HG03060 (cell line): ENCODE data around the gene MYH9.
A peak's percentile ranks its signal among the peaks of the same experiment; 100 is the strongest.
"Not testable (repeated sequence)": the region's sequence is repeated elsewhere in the genome, so short reads cannot be mapped to it uniquely, and the experiment has no call there.

ENCODE experiments used
- ATAC-seq: cut with Tn5 transposase; IDR thresholded peaks from one replicate; pipeline ENCODE4 v1.9.1; 2021; ENCODE audit warnings: low read depth, moderate number of reproducible peaks; ENCODE audit not compliant: unreplicated experiment

Gene MYH9

GRCh38 chr22:36257308-36257707 is 130.5 kb downstream of the MYH9 start:
- no peak for ATAC-seq

GRCh38 chr22:36256478-36256877 is 131.3 kb downstream of the MYH9 start:
- no peak for ATAC-seq

GRCh38 chr22:36255572-36255971 is 132.2 kb downstream of the MYH9 start:
- ATAC-seq, result not testable (repeated sequence)

DNA sequence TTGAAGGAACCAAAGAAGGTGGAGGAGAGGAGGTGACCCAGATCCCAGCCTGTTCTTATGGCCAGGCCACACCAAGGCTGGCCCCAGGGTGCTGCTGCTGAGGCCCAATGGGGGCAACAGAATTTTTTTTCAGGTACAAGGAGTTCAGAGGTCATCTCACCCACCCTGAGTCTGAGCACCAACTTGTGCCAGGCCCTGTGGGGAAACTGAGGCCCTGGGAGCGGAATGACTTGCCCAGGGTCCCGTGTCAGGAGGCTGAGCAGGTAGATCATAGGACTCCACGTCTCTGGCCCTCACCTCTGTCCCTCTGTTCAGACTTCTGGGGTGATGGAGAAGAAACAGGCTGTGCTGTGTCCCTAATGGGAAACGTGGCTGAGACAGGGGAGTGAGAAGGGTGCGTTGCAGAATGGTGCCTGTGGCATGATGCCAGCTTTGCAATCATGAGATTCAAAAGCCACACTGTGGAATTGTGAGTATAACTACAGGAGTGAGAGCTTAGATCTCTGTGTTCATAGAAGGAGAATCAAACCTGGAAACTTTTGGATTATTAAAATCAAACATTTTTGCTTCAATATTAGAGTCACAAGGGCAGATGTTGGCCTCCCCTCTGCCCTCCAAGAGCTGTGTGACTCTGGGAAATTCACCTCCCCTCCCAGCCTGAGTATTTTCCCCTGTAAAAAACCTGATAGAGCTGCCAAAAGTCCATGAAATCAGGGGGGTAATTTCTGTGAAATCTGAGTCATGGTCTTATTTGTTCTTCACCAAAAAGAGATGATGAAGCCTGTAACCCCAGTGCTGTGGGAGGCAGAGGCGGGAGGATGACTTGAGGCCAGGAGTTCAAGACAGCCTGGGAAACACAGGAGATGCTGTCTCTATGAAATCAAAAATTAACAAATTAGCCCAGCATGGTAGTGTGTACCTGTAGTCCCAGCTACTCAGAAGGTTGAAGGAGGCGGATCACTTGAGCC is 134.0 kb downstream of the MYH9 start:
- ATAC-seq, result no peak

DNA sequence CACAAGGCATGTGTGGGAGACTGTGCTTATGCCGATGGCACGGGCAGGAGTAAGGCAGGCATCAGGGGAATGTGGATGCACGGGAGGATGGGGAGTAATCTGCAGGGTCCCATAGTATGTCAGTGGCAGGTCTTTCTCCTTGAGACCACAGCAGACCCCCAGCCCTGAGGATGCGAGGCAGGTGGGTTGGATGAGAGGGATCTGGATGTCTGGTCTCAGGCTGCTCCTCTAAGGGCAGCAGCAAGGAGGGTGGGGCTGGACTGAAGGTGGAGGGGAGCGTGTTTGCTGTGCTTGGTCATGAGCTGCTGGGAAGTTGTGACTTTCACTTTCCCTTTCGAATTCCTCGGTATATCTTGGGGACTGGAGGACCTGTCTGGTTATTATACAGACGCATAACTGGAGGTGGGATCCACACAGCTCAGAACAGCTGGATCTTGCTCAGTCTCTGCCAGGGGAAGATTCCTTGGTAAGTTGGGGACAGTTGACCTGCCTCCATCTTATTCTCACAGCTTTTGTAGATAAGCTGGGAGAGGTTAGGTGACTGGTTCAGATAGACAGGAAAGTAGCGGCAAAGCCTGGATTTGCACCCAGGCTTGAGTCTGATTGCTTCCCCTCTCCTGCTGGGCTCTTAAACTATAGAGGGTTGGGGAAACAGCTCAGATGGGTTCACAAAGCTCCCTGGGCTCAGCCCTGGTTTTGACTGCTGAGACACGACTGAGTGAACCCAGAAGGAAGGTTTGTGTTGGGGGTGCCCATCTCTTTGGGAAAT is 134.8 kb downstream of the MYH9 start, which contains the start of gene APOL1:
Gene APOL1 (plus strand): TSS at position 380 of the 769 bp plus-strand sequence. CDS start 1,823 bp downstream, outside the sequence.
- ATAC-seq, result no peak

DNA sequence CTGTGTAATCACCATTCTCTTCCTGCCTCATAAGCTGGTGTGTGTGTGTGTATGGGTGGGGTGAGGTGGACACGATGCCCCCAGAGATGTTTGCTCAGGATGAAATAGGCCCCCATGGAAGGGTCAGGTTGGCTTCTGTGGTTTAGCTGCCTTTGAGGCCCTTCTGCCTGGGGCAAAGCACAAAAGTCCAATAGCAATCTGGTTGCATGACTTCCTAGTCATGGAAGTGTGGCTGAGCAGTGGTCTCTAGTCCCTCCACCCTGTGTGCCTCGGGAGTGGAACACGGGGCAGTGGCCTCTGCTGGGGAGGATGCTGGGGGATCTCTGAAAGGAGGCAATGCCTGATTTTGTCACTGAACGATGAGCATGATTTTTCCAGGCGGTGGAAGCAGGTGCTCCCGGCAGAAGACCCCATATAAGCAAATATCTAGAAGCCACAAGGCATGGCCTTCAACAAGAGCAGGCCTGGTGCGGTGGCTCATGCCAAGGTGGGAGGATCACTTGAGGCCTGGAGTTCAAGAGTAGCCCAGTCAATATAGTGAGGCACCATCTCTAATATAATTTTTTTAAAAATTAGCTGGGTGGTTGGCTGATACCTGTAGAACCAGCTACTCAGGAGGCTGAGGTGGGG is 135.7 kb downstream of the MYH9 start:
- ATAC-seq, result not testable (repeated sequence)

DNA sequence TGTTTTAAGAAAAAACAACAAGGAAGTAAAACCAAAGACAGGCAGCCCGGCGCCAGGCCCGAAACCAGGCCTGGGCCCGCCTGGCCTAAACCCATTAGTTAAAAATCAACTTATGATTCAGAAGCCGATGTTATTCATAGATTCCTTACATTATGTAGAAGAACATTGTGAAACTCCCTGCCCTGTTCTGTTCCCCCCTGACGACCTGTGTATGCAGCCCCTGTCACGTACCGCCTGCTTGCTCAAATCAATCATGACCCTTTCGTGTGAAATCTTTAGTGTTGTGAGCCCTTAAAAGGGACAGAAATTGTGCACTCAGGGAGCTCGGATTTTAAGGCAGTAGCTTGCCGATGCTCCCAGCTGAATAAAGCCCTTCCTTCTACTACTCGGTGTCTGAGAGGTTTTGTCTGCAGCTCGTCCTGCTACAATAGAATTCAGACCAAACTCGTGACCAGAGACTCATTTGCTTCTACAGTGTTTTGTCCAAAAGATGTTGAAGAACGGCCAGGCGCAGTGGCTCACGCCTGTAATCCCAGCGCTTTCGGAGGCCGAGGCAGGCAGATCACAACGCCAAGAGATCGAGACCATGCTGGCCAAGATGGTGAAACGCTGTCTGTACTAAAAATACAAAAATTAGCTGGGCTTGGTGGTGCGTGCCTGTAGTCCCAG is 137.3 kb downstream of the MYH9 start:
- not testable (repeated sequence) for ATAC-seq

DNA sequence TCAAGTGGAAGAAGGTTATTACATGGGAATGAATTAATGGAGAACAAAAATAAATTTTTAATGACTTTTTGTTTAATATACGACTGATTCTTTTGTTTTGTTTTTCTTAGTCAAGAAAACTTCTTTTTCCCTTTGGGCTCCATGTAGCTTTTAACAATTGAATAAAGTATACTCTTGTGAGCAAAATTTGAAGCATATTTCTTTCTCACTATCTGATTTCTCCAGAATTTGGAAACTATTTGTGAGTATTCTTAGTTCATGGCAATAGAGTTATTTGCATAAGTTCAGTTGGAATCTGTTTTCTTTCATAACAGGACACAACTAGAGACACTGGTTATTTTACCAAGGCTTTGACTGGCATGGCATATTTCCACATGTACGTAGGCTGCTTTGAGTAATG is 138.6 kb downstream of the MYH9 start:
- ATAC-seq, result no peak

DNA sequence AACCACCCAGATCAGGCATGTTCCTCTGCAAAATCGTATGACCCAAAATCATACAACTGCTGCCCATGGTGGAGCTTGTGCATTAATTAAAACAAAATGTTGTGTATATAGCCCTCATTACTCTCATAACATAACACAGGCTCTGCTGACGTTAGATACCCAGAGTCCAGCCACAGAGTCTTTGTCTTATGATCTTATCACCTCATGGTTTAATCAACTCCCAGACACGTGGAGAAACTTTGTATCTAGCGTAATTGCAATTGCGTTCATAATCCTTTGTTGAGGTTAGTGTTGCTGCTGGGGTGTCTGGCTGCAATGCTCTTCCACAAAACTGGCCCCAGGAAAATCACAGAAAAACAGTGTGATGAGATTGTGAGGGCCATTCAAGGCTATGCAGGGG is 139.8 kb downstream of the MYH9 start:
- no peak for ATAC-seq

DNA sequence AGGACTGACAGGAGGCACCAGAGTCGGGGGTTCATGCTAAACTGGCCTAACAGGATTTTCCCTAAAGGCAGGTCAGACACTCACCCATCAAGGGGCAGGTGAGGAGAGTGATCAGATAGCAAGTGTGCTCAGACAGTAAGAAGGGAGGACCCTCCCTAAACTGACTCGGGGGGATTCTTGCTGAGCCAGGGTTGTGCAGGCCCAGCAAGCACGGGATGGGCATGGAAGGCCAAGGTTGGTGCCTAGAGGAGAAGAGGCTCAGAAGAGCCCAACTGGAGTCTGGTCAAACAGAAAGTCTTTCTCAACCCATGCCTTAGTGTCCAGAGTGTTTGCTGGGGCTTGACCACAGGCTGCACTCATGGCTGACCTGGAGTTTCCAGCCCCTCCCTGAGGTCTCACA is 141.0 kb downstream of the MYH9 start:
- ATAC-seq, result no peak

GRCh38 chr22:36245805-36246356 is 141.9 kb downstream of the MYH9 start:
- no peak for ATAC-seq

GRCh38 chr22:36244522-36245391 is 143.0 kb downstream of the MYH9 start:
- no peak for ATAC-seq

- no peak for ATAC-seq
These were observed 143.8 kb downstream of the MYH9 start for GRCh38 chr22:36243986-36244385.

GRCh38 chr22:36239401-36240171 is 148.2 kb downstream of the MYH9 start, which contains the start of gene APOL2:
APOL2 (minus strand) TSS chr22:36239527; CDS start chr22:36233162, 6,365 bp downstream.
- ATAC-seq, result peak; percentile 73

- ATAC-seq, result no peak
These were observed 148.7 kb downstream of the MYH9 start for GRCh38 chr22:36239150-36239400.

- no peak for ATAC-seq
These were observed 149.2 kb downstream of the MYH9 start for GRCh38 chr22:36238373-36239149.

DNA sequence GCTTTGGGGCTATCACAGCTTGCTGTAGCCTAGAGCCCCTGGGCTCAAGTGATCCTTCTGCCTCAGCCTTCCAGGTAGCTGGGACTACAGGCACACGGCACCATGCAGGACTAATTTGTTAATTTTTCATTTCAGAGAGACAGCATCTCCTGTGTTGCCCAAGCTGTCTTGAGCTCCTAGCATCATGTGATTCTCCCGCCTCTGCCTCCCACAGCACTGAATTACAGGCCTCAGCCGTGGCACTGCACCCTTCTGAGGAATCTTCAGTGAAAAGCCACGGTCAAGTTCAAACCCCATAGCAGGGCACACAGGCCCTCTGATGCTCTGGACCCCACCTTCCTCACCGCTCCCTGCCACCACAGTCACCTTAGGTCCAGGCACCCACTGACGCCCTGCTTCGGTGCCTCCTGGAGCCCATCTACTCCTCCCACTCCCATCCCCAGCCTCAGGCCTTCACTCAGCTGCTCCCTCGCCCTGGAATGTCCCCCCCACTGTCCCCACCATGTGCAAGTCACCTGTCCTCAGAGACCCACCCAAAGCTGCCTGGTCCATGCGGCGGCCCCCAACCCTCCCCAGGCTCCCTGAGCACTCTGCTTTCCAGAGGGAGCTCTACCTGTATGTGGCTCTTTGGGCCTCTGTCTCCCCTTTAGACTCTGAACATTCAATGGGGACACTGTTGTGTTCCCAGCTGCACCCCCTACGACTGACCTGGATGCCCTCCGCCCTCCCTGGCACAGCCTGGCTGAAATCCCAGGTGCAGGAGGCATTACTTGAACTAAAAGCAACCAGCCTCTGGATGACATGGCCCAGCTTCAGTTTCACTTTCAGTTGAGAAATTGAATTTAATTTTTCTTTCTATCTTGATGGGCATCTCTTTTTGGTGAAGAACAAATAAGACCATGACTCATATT is 150.1 kb downstream of the MYH9 start:
- ATAC-seq, result no peak
